ENCODE results near the gene SHC2.

DNA sequence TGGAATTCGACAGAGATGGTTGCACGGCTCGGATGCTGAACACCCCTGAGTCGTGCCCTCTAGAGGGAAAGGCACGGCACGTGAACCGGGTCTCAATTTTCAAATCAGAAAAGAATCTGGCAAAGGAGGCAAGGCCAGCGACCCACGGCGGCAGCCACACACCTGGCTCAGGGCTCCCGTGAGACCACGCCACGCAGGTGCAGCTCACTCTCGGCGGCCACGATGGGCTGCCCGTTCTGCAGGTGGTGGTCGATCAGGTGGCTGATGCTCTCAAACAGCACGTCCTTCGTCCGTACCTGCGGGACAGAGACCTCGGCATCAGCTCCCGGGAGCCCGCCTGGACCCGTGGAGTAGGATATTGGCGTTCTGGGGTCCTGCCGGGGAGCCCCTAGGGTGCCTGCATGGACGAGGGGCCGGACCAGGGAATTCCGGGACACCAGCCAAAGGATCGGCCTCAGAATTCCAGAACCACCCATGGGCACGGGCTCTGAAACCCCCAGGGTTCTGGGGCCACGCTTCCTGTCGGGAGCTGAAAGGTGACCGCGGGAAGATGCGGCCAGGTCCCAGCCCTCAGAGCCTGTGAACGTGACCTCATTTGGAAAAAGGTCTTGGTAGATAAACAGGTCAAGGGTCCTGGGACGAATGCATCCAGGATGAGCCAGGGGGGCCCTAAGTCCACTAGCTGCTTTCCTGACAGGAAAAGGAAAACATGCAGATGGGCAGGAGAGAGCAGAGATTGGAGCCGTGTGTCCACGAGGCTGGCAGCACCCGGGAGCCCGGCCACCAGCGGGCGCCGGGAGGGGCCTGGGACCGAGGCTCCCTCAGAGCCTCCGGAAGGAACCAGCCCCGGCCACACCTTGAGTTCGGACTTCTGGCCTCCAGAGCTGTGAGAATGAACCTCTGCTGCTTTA lies 41.8 kb downstream of the SHC2 start:
- no peak for TF ChIP-seq MED1 (CRISPR knock-in tag; IDR thresholded peaks at IDR 0.05; ENCODE audit: borderline replicate concordance)
- TF ChIP-seq STAT6 (CRISPR knock-in tag; IDR thresholded peaks at IDR 0.05) = no peak
- no peak for TF ChIP-seq CCAR2 (IDR thresholded peaks at IDR 0.05; ENCODE audit: low read depth, low read length)

Measured in K562 (cell line).